PC-3 (cell line): ENCODE measurements around the gene RALGPS1.

Experiments
- EZH2 ChIP-seq: fragments of 300-600 bp; sonication (generic); IDR thresholded peaks from one replicate; pipeline ENCODE4 v1.6.1; 2017; ENCODE audit warnings: antibody characterized with exemption, mild to moderate bottlenecking, low read length; ENCODE audit not compliant: unreplicated experiment
- TF ChIP-seq, protein P1 (sequence below): fragments of 300-600 bp; sonication (generic); conservative IDR thresholded peaks from 2 replicates; pipeline ENCODE4 v1.5.1; 2017; ENCODE audit warnings: antibody characterized with exemption, low read depth, mild to moderate bottlenecking, low read length

GRCh38 chr9:126974594-126974993 is 60.0 kb downstream of the RALGPS1 start:
- TF ChIP-seq, protein P1, sequence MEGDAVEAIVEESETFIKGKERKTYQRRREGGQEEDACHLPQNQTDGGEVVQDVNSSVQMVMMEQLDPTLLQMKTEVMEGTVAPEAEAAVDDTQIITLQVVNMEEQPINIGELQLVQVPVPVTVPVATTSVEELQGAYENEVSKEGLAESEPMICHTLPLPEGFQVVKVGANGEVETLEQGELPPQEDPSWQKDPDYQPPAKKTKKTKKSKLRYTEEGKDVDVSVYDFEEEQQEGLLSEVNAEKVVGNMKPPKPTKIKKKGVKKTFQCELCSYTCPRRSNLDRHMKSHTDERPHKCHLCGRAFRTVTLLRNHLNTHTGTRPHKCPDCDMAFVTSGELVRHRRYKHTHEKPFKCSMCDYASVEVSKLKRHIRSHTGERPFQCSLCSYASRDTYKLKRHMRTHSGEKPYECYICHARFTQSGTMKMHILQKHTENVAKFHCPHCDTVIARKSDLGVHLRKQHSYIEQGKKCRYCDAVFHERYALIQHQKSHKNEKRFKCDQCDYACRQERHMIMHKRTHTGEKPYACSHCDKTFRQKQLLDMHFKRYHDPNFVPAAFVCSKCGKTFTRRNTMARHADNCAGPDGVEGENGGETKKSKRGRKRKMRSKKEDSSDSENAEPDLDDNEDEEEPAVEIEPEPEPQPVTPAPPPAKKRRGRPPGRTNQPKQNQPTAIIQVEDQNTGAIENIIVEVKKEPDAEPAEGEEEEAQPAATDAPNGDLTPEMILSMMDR, result no peak
- TF ChIP-seq EZH2, result no peak
